K562 (cell line): ENCODE data around the gene CSK. TPM values are rescaled to one million over a fixed set of nuclear protein-coding genes. Genes with fewer than 3 reads are reported as not detected.
A peak's percentile ranks its signal among the peaks of the same experiment; 100 is the strongest.

Experiments
- MYC ChIP-seq, 2 experiments: fragments of 250-450 bp in 1 of 2; sonication (Bioruptor Pico) in 1 of 2; IDR thresholded peaks; 2 replicates each; pipeline versions ENCODE4 v1.5.1 to v1.6.1; 2012 to 2021; ENCODE audit warnings: low read depth in 2 of 2, borderline replicate concordance in 1 of 2, improper control_type of control experiment in 1 of 2, low read length in 1 of 2, mild to moderate bottlenecking in 1 of 2, moderate library complexity in 1 of 2
- NR2C2 ChIP-seq, 2 experiments: fragments of 200-800 bp in 1 of 2; sonication (Bioruptor generic) in 1 of 2; sonication (generic) in 1 of 2; formaldehyde crosslinking in 1 of 2; IDR thresholded peaks; 2 replicates each; pipeline versions ENCODE4 v1.6.1 to v1.8.0; 2016 to 2022; ENCODE audit warnings: mild to moderate bottlenecking in 1 of 2, missing compliant biosample characterization in 1 of 2, missing genetic modification characterization in 1 of 2, missing genetic modification reagents in 1 of 2
- RAD51 ChIP-seq: fragments of 450-650 bp; IDR thresholded peaks from 2 replicates; pipeline ENCODE4 v1.7.1; 2016; ENCODE audit warnings: low read depth, mild to moderate bottlenecking, borderline replicate concordance
- REST ChIP-seq, 2 experiments: fragments of 450-650 bp; formaldehyde crosslinking in 1 of 2; IDR thresholded peaks; 2 replicates each; pipeline versions ENCODE4 v1.4.0 to v1.6.1; 2014 to 2020; ENCODE audit warnings: mild to moderate bottlenecking in 2 of 2, borderline replicate concordance in 1 of 2, low read depth in 1 of 2
- ZNF134 ChIP-seq: fragments of 250-450 bp; sonication (Bioruptor Pico); conservative IDR thresholded peaks from 2 replicates; pipeline ENCODE4 v1.4.0; 2020
- polyA plus RNA-seq, 8 experiments: library from polyadenylated mRNA; depleted of rRNA in 4 of 8; stranded (reverse) in 5 of 8; unstranded in 3 of 8; fragments of >200 nt; fragmentation: Nextera tagmentation in 2 of 8; fragmentation: Illumina TruSeq in 1 of 8; extraction: Ambion mirVana in 2 of 8; extraction: Trizol in 1 of 8; gene quantifications; 2 replicates each; pipeline versions ENCODE4 v1.2.1 to v1.2.3, GENCODE V29; 2011 to 2014; ENCODE audit warnings: inconsistent platforms in 1 of 8, missing spikeins in 1 of 8
- total RNA-seq, 7 experiments: library from RNA; depleted of rRNA in 6 of 7; stranded (reverse); fragments of >200 nt in 6 of 7; fragmentation: Illumina TruSeq in 2 of 7; extraction: Trizol in 2 of 7; gene quantifications; 2 replicates each; pipeline versions ENCODE4 v1.2.1 to v1.2.3, GENCODE V29; 2011 to 2021; ENCODE audit warnings: low replicate concordance in 1 of 7
- TF ChIP-seq, protein P1 (sequence below): IDR thresholded peaks from 2 replicates; pipeline ENCODE4 v1.6.1; 2011; ENCODE audit warnings: borderline replicate concordance, low read depth, mild to moderate bottlenecking, moderate library complexity, low read length; ENCODE audit not compliant: insufficient read depth, poor library complexity, severe bottlenecking
- TF ChIP-seq, protein P2 (sequence below): fragments of 200-800 bp; sonication (Bioruptor generic); IDR thresholded peaks from 2 replicates; pipeline ENCODE4 v1.6.1; 2017; ENCODE audit warnings: missing genetic modification characterization, missing compliant biosample characterization
- TF ChIP-seq, protein P3 (sequence below): IDR thresholded peaks from 3 replicates; pipeline ENCODE4 v1.6.1; 2011; ENCODE audit warnings: borderline replicate concordance, mild to moderate bottlenecking, moderate library complexity; ENCODE audit not compliant: insufficient read length; ENCODE audit errors: extremely low read depth

CSK gene
- total and polyA plus RNA-seq, 9 of the 15 experiments (the other 6 are each of a cell fraction or from before 2014, with no cell fraction given) = 1.5 to 112 (median 22.5) TPM

GRCh38 chr15:74842581-74843444, 60.9 kb downstream of the CSK start, which contains the start of gene ULK3 (continued):
- peak; percentile 78 for TF ChIP-seq REST (IDR thresholded peaks at IDR 0.05; ENCODE audit: borderline replicate concordance)
- TF ChIP-seq REST (CRISPR knock-in tag; IDR thresholded peaks at IDR 0.05; ENCODE audit: low read depth) = peak; percentile 76
- peak; percentile 99 for TF ChIP-seq MYC (IDR thresholded peaks at IDR 0.05; ENCODE audit: low read depth, low read length)
- no peak for TF ChIP-seq MYC (CRISPR knock-in tag; IDR thresholded peaks at IDR 0.05; ENCODE audit: borderline replicate concordance, low read depth)
- peak; percentile 55; the same call in 1 of the 2 replicates for TF ChIP-seq NR2C2 (CRISPR knock-in tag; IDR thresholded peaks at IDR 0.05)
- TF ChIP-seq NR2C2 (tag; IDR thresholded peaks at IDR 0.05) = peak; percentile 71
- TF ChIP-seq RAD51 = peak; percentile 86
- TF ChIP-seq, protein P1, sequence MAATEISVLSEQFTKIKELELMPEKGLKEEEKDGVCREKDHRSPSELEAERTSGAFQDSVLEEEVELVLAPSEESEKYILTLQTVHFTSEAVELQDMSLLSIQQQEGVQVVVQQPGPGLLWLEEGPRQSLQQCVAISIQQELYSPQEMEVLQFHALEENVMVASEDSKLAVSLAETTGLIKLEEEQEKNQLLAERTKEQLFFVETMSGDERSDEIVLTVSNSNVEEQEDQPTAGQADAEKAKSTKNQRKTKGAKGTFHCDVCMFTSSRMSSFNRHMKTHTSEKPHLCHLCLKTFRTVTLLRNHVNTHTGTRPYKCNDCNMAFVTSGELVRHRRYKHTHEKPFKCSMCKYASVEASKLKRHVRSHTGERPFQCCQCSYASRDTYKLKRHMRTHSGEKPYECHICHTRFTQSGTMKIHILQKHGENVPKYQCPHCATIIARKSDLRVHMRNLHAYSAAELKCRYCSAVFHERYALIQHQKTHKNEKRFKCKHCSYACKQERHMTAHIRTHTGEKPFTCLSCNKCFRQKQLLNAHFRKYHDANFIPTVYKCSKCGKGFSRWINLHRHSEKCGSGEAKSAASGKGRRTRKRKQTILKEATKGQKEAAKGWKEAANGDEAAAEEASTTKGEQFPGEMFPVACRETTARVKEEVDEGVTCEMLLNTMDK = peak; percentile 75
- TF ChIP-seq, protein P2, sequence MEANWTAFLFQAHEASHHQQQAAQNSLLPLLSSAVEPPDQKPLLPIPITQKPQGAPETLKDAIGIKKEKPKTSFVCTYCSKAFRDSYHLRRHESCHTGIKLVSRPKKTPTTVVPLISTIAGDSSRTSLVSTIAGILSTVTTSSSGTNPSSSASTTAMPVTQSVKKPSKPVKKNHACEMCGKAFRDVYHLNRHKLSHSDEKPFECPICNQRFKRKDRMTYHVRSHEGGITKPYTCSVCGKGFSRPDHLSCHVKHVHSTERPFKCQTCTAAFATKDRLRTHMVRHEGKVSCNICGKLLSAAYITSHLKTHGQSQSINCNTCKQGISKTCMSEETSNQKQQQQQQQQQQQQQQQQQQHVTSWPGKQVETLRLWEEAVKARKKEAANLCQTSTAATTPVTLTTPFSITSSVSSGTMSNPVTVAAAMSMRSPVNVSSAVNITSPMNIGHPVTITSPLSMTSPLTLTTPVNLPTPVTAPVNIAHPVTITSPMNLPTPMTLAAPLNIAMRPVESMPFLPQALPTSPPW (CRISPR knock-in tag) = peak; percentile 95
- TF ChIP-seq, protein P3, sequence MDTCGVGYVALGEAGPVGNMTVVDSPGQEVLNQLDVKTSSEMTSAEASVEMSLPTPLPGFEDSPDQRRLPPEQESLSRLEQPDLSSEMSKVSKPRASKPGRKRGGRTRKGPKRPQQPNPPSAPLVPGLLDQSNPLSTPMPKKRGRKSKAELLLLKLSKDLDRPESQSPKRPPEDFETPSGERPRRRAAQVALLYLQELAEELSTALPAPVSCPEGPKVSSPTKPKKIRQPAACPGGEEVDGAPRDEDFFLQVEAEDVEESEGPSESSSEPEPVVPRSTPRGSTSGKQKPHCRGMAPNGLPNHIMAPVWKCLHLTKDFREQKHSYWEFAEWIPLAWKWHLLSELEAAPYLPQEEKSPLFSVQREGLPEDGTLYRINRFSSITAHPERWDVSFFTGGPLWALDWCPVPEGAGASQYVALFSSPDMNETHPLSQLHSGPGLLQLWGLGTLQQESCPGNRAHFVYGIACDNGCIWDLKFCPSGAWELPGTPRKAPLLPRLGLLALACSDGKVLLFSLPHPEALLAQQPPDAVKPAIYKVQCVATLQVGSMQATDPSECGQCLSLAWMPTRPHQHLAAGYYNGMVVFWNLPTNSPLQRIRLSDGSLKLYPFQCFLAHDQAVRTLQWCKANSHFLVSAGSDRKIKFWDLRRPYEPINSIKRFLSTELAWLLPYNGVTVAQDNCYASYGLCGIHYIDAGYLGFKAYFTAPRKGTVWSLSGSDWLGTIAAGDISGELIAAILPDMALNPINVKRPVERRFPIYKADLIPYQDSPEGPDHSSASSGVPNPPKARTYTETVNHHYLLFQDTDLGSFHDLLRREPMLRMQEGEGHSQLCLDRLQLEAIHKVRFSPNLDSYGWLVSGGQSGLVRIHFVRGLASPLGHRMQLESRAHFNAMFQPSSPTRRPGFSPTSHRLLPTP = no peak
- TF ChIP-seq ZNF134 = no peak
